GF-D8 (cell line): ENCODE measurements around the gene PPRC1.

ENCODE experiments used
- DNase-seq: peaks from one replicate; lab custom pipeline; 2025; lab: John Stamatoyannopoulos, UW

PPRC1 gene

GRCh38 chr10:102146971-102147428 lies 14.2 kb downstream of the PPRC1 start:
- DNase-seq: no peak

- no peak for DNase-seq
These were observed 14.7 kb downstream of the PPRC1 start for GRCh38 chr10:102147561-102147960.

GRCh38 chr10:102148275-102148674 lies 15.4 kb downstream of the PPRC1 start:
- no peak for DNase-seq

GRCh38 chr10:102150970-102151773 lies 18.3 kb downstream of the PPRC1 start:
- no peak for DNase-seq

GRCh38 chr10:102151774-102152544 lies 19.1 kb downstream of the PPRC1 start, which contains the start of gene NOLC1:
Gene NOLC1, plus strand, starts transcription at chr10:102152389. Its CDS starts 22 bp downstream, at chr10:102152411.
- peak; percentile 96 for DNase-seq

- DNase-seq: no peak
These were observed 19.7 kb downstream of the PPRC1 start for GRCh38 chr10:102152545-102152890.

- no peak for DNase-seq
These were observed 20.3 kb downstream of the PPRC1 start for GRCh38 chr10:102153093-102153620.

- DNase-seq: no peak
These were observed 21.8 kb downstream of the PPRC1 start for GRCh38 chr10:102154466-102155116.

GRCh38 chr10:102157224-102157623 lies 24.4 kb downstream of the PPRC1 start:
- no peak for DNase-seq

GRCh38 chr10:102159051-102159597 lies 26.3 kb downstream of the PPRC1 start:
- no peak for DNase-seq

GRCh38 chr10:102159831-102160230 lies 27.0 kb downstream of the PPRC1 start:
- DNase-seq: no peak

- DNase-seq: no peak
These were observed 30.6 kb downstream of the PPRC1 start for GRCh38 chr10:102163342-102163989.

- no peak for DNase-seq
These were observed 35.0 kb downstream of the PPRC1 start for GRCh38 chr10:102167861-102168260.

GRCh38 chr10:102170602-102171001 lies 37.8 kb downstream of the PPRC1 start:
- DNase-seq: no peak

GRCh38 chr10:102172288-102172687 lies 39.4 kb downstream of the PPRC1 start:
- no peak for DNase-seq

GRCh38 chr10:102175415-102175814 lies 42.6 kb downstream of the PPRC1 start:
- no peak for DNase-seq

- no peak for DNase-seq
These were observed 51.8 kb downstream of the PPRC1 start for GRCh38 chr10:102184606-102185005.

GRCh38 chr10:102185272-102185671 lies 52.4 kb downstream of the PPRC1 start:
- no peak for DNase-seq

- DNase-seq: no peak
These were observed 53.1 kb downstream of the PPRC1 start for GRCh38 chr10:102185811-102186527.

GRCh38 chr10:102188298-102188940 lies 55.6 kb downstream of the PPRC1 start:
- no peak for DNase-seq
